Adrenal gland (tissue), 5 donors: ENCODE measurements around the gene LRP1B.

Experiments
- POLR2A ChIP-seq, 2 donors: fragments of 450-650 bp; IDR thresholded peaks; one replicate each; pipeline ENCODE4 v1.6.1; 2017; ENCODE audit warnings: antibody characterized with exemption in 2 of 2, mild to moderate bottlenecking in 2 of 2, moderate library complexity in 1 of 2
- TF ChIP-seq, protein P1 (sequence below), 6 experiments: fragments of 450-650 bp in 4 of 6; fragments of 200-600 bp in 2 of 6; sonication (generic) in 1 of 6; IDR thresholded peaks; 1 replicate in 5 of 6; 2 replicates in 1 of 6; pipeline versions ENCODE4 v1.5.1 to v1.8.0; 2016 to 2021; ENCODE audit warnings: antibody characterized with exemption in 6 of 6, mild to moderate bottlenecking in 2 of 6, moderate library complexity in 1 of 6
- donor health status: DM: no; HTN: no; CAD: no.

DNA sequence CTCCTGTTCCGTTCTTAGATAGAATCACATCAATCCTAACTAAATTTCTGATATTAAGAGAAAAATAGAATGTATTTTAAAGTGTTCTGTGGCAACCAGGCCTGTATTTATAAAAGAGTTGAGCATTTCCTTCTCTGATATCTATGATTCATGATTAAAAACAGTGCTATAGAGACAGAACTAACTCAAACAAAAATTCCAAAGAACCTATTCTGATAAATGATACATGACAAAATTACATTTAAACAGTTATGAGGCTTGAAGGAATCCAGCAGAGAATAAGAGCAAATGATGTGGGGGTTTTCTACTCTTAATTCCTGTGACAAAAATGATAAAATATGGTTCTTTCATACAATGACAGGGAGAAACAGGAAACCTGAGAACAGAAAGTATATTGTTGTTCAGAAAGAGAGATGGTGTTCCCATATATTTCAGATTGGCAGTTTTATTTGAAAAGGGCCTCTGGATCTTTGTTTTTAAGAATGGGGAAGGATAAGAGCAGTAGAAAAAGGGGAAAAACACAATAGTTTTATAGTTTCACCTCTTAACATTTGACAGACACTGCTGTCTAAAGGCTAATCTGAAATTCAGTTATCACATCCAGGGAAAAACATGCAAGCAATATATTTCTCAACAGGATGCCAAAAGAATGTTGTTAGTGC is 944.3 kb downstream of the LRP1B start:
- TF ChIP-seq, protein P1, sequence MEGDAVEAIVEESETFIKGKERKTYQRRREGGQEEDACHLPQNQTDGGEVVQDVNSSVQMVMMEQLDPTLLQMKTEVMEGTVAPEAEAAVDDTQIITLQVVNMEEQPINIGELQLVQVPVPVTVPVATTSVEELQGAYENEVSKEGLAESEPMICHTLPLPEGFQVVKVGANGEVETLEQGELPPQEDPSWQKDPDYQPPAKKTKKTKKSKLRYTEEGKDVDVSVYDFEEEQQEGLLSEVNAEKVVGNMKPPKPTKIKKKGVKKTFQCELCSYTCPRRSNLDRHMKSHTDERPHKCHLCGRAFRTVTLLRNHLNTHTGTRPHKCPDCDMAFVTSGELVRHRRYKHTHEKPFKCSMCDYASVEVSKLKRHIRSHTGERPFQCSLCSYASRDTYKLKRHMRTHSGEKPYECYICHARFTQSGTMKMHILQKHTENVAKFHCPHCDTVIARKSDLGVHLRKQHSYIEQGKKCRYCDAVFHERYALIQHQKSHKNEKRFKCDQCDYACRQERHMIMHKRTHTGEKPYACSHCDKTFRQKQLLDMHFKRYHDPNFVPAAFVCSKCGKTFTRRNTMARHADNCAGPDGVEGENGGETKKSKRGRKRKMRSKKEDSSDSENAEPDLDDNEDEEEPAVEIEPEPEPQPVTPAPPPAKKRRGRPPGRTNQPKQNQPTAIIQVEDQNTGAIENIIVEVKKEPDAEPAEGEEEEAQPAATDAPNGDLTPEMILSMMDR (IDR thresholded peaks at IDR 0.05), result no peak
- no peak for TF ChIP-seq POLR2A (IDR thresholded peaks at IDR 0.05)
